Tibial nerve (tissue), 3 donors: ENCODE measurements around the gene TMC6.

ENCODE experiments used
- CTCF ChIP-seq, 5 experiments: fragments of 200-600 bp in 3 of 5; fragments of 450-650 bp in 2 of 5; sonication (generic) in 3 of 5; IDR thresholded peaks; one replicate each; pipeline ENCODE4 v1.5.1; 2016 to 2019; ENCODE audit warnings: antibody characterized with exemption in 5 of 5, mild to moderate bottlenecking in 3 of 5, moderate library complexity in 2 of 5
- POLR2A ChIP-seq, 2 donors: fragments of 450-650 bp; IDR thresholded peaks; one replicate each; pipeline ENCODE4 v1.6.1; 2017; ENCODE audit warnings: antibody characterized with exemption in 2 of 2, mild to moderate bottlenecking in 2 of 2, moderate library complexity in 2 of 2

GRCh38 chr17:78105551-78105950, 23.0 kb downstream of the TMC6 start:
- TF ChIP-seq CTCF (IDR thresholded peaks at IDR 0.05) (no peak), POLR2A (IDR thresholded peaks at IDR 0.05) (no peak)
